GM20431 (cell line): ENCODE measurements around the gene ANXA1.

Experiments used
- in situ Hi-C: fragments of 300-500 bp; cut with MseI, MboI; formaldehyde crosslinking; loops from one replicate; pipeline ENCODE4 v1.15.0; 2020; ENCODE audit warnings: low sequenced_read_pairs; ENCODE audit not compliant: unreplicated experiment

Gene ANXA1

DNA sequence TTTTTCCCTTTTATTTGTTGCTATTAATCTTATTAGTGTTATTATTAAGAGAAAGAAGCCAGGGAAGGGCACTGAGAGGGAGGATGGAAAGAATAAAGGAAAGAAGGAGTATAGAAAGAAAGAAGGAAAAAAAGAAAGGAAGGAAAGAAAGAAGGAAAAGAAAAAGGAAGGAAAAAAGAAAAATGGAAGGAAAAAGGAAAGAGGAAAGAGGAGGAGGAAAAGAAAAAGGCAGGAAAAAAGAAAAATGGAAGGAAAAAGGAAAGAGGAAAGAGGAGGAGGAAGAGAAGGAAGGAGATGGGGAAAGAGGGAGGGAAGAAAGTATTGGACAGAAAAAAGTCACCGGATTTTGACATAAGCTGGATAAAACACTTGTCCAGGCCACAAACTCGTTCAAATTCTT lies 47.8 kb downstream of the ANXA1 start:
- in situ Hi-C loops, result no loop called here

DNA sequence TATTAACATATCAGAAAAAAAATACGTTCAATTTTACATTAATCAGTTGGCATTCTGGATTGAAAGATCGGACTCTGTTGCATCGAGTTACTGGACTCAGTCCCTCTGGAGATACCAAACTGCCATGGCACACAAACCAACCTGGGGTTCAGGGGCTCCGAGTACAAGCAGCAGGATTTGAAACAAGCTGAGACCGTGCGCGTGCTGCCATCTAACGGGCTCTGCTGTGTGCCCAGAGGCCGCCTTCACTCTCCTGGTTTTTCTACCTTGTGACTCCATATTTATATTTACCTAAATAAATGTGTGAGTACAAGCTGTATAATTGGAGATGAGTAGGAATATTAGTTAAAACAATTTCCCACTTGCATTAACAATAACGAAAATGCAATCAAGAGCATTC lies 48.2 kb downstream of the ANXA1 start:
- in situ Hi-C loops, result no loop called here

DNA sequence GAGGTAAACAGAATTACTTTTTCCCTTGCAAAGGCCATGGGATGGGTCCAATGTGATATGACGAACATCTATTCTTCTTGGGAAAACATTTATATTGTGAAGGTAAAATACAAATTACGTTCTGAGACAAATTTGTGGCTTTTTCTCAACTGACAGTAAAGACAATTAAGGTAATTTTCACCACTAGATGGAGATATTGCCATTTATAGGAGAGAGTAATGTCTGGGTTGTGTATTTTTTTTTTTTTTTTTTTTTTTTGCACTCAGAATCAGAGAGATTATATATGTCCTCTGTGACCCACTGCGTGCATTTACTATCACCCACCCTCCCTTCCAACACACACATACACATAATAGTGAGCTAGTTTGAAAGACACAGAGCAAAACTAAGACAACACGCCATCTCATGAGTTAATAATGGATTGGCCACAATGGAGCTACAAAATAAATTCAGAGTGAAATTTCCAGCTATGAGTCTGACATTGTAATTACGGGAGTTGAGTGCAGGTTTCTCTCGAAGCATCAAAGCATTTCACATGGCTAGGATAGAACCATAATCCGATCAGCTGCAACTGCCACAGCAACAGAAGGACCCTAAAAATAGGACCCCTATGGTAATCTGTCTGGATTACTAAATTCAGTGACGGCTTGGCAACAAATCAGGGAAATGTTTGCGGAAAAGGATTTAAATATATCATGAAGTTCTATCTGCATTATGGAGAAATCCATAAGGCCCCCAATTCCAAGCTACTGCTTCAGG lies 49.2 kb downstream of the ANXA1 start:
- in situ Hi-C loops, result no loop called here

DNA sequence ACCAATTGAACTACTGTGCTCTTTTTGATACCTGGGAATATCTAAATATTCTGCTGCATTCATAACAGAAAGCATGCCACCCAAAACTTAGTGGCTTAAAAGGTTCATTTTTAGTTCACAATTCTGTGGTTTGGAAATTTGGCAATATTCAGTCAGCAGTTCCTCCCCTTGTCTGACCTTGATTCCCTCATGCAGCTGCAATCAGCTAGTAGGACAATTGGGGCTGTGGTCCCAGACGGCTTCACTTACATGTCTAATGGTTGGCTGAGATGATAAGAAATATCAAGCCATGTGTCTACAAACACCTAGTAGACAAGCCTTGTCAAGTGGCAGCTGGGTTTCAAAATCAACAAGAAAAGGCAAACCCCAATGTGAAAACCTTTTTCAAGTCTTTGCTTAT lies 51.3 kb downstream of the ANXA1 start:
- in situ Hi-C loops, result no loop called here

DNA sequence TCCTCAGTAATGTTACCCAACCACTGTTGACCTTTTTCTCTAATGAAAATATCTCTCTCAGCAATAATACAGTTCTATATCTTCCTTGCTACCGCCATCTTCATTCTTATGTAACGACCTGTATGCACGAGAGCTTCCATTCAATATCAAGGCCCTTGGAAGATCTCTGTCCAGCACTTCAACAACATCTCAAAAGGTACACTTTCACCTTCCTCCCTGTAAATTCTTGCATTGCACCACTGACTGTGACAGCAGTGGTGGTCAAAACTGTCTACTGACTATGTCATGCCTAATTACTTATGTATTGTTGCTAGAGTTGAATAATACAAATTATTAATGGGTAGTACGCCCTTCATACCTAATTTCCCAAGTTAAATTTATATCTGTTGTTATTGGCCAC lies 53.3 kb downstream of the ANXA1 start:
- in situ Hi-C loops, result no loop called here

DNA sequence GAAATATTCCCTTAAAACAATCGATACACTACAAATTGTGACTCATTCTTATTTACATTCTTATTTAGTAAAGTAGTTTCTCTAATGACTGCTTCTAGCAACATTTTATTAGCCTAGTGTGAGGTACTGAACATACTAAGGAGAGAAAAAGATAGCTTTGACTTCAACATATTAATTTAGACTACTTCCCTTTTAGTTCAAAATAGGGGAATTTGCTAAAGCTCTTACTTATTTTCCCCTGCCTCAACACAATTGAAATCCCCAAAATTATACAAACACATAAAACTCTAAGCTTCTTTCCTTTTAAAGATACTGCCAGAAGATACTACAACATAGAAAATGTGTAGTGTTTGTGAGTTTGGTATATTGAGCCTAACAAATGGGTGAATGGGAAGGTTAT lies 55.2 kb downstream of the ANXA1 start:
- in situ Hi-C loops, result no loop called here

DNA sequence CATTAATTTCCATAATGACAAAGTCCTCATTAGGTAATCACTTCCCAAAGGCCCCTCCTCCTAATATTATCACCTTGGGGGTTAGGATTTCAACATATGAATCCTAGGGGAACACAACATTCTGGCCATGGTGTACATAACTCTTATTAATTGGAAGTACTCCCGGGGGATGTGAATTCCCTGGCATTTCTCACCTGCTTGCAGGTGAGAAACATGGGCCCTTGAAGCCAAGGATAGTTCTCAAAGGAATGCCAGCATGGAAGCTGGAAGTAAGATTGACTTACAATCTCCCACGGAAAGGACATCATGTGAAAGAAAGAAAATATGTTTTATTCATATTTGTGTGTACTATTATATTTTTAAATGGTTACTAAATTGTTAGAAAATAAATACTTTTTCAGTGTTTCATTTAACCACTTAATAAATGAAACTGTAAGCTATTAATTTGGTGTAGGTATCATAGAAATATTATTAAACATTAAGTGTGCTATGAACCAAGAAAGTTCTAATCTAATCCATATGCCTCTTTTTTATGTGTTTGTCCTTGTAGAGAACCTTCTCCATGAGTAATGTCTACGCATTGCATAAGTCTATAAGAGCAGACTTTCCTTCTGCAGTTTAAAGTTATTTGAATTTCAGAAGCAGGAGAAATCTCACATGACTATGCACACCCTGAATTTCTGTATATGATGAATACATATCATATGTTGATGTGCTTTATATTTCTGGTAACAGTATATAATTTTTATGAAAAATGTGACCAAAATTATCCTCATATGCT lies 59.4 kb downstream of the ANXA1 start:
- in situ Hi-C loops, result no loop called here

DNA sequence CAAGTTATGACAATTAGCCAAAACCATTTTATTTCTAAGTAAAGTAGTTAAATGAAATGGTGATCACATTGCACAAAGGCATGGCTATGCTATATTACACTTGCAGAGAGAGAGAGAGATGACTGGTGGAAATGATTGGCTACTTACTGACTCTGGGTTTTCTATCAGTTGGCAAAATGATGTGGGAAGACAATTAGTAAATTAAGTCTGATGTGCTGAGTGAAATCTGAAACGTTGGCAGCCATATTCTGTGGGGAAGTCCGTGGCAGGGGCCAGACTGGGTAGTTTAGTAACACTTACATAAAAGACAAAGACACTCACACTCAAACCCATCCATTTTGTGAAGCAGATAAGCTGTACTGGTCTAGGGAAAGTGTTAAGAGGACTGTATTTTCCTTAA lies 61.6 kb downstream of the ANXA1 start:
- in situ Hi-C loops, result no loop called here

DNA sequence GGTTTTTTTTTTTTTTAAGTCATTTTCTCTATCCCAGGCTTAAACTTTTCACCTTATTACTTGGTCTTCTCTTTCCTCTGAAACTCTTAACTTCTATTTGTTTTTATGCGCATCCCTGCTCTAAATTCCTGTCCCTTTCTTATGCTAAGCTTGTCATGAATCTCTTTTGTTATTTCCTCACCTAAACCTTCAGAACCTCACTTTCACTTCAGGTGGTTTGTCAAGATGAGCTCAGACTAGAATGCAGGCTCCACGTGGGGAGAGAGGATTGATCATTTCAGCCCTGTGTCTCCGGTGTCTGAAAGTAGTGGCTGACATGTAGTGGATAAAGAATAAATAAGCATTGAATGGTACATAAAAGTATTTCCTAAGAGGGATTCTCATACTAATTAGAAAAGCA lies 63.6 kb downstream of the ANXA1 start:
- in situ Hi-C loops, result no loop called here

DNA sequence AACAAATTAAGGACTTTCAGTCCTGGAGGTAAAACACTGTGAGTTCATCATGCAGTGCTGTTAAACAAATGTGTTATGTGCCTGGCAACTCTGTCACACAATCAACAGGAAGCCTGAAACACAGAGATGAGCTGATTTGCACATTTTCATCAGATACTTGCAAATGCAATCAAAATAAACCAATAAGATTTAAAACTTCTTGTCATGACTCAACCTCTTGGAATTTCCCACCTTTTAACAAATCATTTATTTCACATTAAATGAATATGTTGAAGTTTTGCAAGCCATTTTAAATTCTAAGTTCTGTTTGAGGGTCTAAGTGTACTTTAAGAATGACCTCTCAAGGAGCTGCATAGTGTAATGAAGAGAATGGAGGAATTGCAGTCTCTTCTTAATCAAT lies 64.4 kb downstream of the ANXA1 start:
- in situ Hi-C loops, result no loop called here
